Gastroesophageal sphincter (tissue), 4 donors: ENCODE measurements around the gene TAX1BP1. TPM values are rescaled to one million over a fixed set of nuclear protein-coding genes. Genes with fewer than 3 reads are reported as not detected.
"Not testable (repeated sequence)": the region's sequence is repeated elsewhere in the genome, so short reads cannot be mapped to it uniquely, and the experiment has no call there.

Experiments used
- ATAC-seq: fragments of 150-250 bp; one replicate; pipeline ENCODE4 v1.9.1; 2016; ENCODE audit warnings: mild to moderate bottlenecking, moderate library complexity
- H3K27ac ChIP-seq, 4 donors: fragments of 200-600 bp; sonication (generic) in 3 of 4; 1 replicate in 3 of 4; 2 replicates in 1 of 4; pipeline ENCODE4 v1.5.1; 2016 to 2019
- H3K27me3 ChIP-seq: fragments of 200-600 bp; sonication (generic); one replicate; pipeline ENCODE4 v1.5.1; 2019
- H3K36me3 ChIP-seq, 2 donors: fragments of 200-600 bp; sonication (generic); one replicate each; pipeline ENCODE4 v1.5.1; 2019; ENCODE audit warnings: control low read depth in 1 of 2
- H3K4me1 ChIP-seq, 3 donors: fragments of 200-600 bp; sonication (generic); 1 replicate in 2 of 3; 2 replicates in 1 of 3; pipeline ENCODE4 v1.5.1; 2016 to 2019; ENCODE audit warnings: control low read depth in 2 of 3
- H3K4me3 ChIP-seq, 2 donors: fragments of 200-600 bp; sonication (generic); one replicate each; pipeline ENCODE4 v1.5.1; 2019; ENCODE audit warnings: mild to moderate bottlenecking in 1 of 2, moderate library complexity in 1 of 2
- H3K9me3 ChIP-seq, 3 donors: fragments of 200-600 bp; sonication (generic); one replicate each; pipeline ENCODE4 v1.5.1; 2017 to 2019; ENCODE audit warnings: control low read depth in 2 of 3
- CTCF ChIP-seq, 4 experiments: fragments of 200-600 bp in 2 of 4; fragments of 450-650 bp in 2 of 4; sonication (generic) in 1 of 4; IDR thresholded peaks; one replicate each; pipeline ENCODE4 v1.5.1; 2017 to 2019; ENCODE audit warnings: antibody characterized with exemption in 4 of 4, mild to moderate bottlenecking in 2 of 4, moderate library complexity in 2 of 4
- EP300 ChIP-seq: sonication (generic); formaldehyde crosslinking; IDR thresholded peaks from one replicate; pipeline ENCODE4 v1.6.1; 2017; ENCODE audit warnings: antibody characterized with exemption, mild to moderate bottlenecking
- POLR2A ChIP-seq, 2 donors: fragments of 450-650 bp; IDR thresholded peaks; one replicate each; pipeline ENCODE4 v1.6.1; 2017; ENCODE audit warnings: antibody characterized with exemption in 2 of 2, mild to moderate bottlenecking in 2 of 2, moderate library complexity in 1 of 2
- POLR2AphosphoS5 ChIP-seq: sonication (generic); formaldehyde crosslinking; IDR thresholded peaks from one replicate; pipeline ENCODE4 v1.6.1; 2017; ENCODE audit warnings: antibody characterized with exemption
- WGBS, 2 donors: methylation state at CpG; one replicate each; pipeline ENCODE4 v1.1.5; 2018; ENCODE audit warnings: low coverage in 1 of 2; 5-methylcytosine and 5-hydroxymethylcytosine counted together
- total RNA-seq, 4 donors: library from RNA; depleted of rRNA; stranded (reverse); fragments of >200 nt; gene quantifications; one replicate each; pipeline ENCODE4 v1.1.0, GENCODE V29; 2016

The TAX1BP1 gene
- total RNA-seq, 4 donors from 2014 or later: 118 to 151 (median 144) TPM

- H3K9me3 ChIP-seq, H3K27me3 ChIP-seq, H3K27ac ChIP-seq, H3K36me3 ChIP-seq, ATAC-seq, H3K4me3 ChIP-seq: not testable (repeated sequence)
- H3K4me1 ChIP-seq: peaks cover 8 to 75% (median 14%) of the 10 kb centered on the region in 3 donors
- 80 to 84% methylated on average over 6 to 7 of the region's 11 CpGs for WGBS, 2 donors
- peak; percentile 57 for TF ChIP-seq POLR2AphosphoS5
Measured at GRCh38 chr7:27742091-27742710, 2.2 kb downstream of the TAX1BP1 start.

- Histone ChIP-seq H3K36me3 (peaks cover 0 to 15% of the 10 kb centered on the region in 2 donors), H3K27ac (no peak overlapping the region), H3K9me3 (no peaks in the 10 kb centered on the region), H3K4me1 (peaks cover 15 to 86% (median 17%) of the 10 kb centered on the region in 3 donors), H3K27me3 (no peaks in the 10 kb centered on the region), H3K4me3 (no peak overlapping the region)
- TF ChIP-seq CTCF (IDR thresholded peaks at IDR 0.05) (peak; percentile 23 to 61 (median 60)), POLR2AphosphoS5 (no peak)
- 3% methylated on average over 2 of the region's 2 CpGs; no CpG with 5 or more reads in 1 of the 2 donors for WGBS, 2 donors
- ATAC-seq: no peak
Measured at GRCh38 chr7:27745064-27745583, 5.2 kb downstream of the TAX1BP1 start.

- Histone ChIP-seq H3K4me1 (peaks cover 15 to 80% (median 17%) of the 10 kb centered on the region in 3 donors), H3K27me3 (no peaks in the 10 kb centered on the region), H3K27ac (no peak overlapping the region), H3K9me3 (no peaks in the 10 kb centered on the region), H3K4me3 (no peak overlapping the region), H3K36me3 (peaks cover 0 to 29% of the 10 kb centered on the region in 2 donors)
- no peak for ATAC-seq
- no peak for TF ChIP-seq EP300
Measured at GRCh38 chr7:27746486-27746885, 6.5 kb downstream of the TAX1BP1 start.

GRCh38 chr7:27746978-27747377 lies 7.0 kb downstream of the TAX1BP1 start:
- TF ChIP-seq EP300 (no peak), POLR2A (IDR thresholded peaks at IDR 0.05) (no peak), CTCF (IDR thresholded peaks at IDR 0.05) (no peak), POLR2AphosphoS5 (no peak)
- H3K4me1 ChIP-seq: peaks cover 15 to 75% (median 17%) of the 10 kb centered on the region in 3 donors
- WGBS, 2 donors: 27 to 64% methylated on average over 1 of the region's 1 CpG
- no peak overlapping the region for H3K4me3 ChIP-seq
- peaks cover 0 to 34% of the 10 kb centered on the region in 2 donors for H3K36me3 ChIP-seq
- no peaks in the 10 kb centered on the region for H3K27me3 ChIP-seq
- no peak overlapping the region for H3K27ac ChIP-seq
- no peak for ATAC-seq
- H3K9me3 ChIP-seq: no peaks in the 10 kb centered on the region

GRCh38 chr7:27747589-27748368 lies 7.8 kb downstream of the TAX1BP1 start:
- peaks cover 15 to 70% (median 15%) of the 10 kb centered on the region in 3 donors for H3K4me1 ChIP-seq
- WGBS, 2 donors: 48 to 50% methylated on average over 4 of the region's 4 CpGs

More at GRCh38 chr7:27747589-27748368, 7.8 kb downstream of the TAX1BP1 start:
- no peak overlapping the region for H3K4me3 ChIP-seq
- ATAC-seq: no peak
- peak overlapping the region in 2 of 4 donors; percentile 12 to 25 for H3K27ac ChIP-seq
- H3K27me3 ChIP-seq: no peaks in the 10 kb centered on the region
- H3K36me3 ChIP-seq: peaks cover 0 to 39% of the 10 kb centered on the region in 2 donors
- TF ChIP-seq POLR2A (IDR thresholded peaks at IDR 0.05) (no peak), EP300 (no peak), CTCF (IDR thresholded peaks at IDR 0.05) (no peak), POLR2AphosphoS5 (no peak)
- no peaks in the 10 kb centered on the region for H3K9me3 ChIP-seq
